M059J (cell line): Measurements from ENCODE around the gene ZNF438. TPM values are rescaled to one million over a fixed set of nuclear protein-coding genes. Genes with fewer than 3 reads are reported as not detected.
"Not testable (repeated sequence)": the region's sequence is repeated elsewhere in the genome, so short reads cannot be mapped to it uniquely, and the experiment has no call there.

Source experiments
- DNase-seq: peaks from one replicate; pipeline ENCODE4 v3.0.0-alpha.2; 2012; ENCODE audit warnings: low read depth
- total RNA-seq: library from RNA; depleted of rRNA; stranded (reverse); fragments of >200 nt; shearing (Covaris generic); gene quantifications from 2 replicates; pipeline ENCODE4 v1.2.3, GENCODE V29; 2014

ZNF438 gene
- total RNA-seq, 1 experiment from 2014 or later, result 3.4 TPM

- not testable (repeated sequence) for DNase-seq
Observed at GRCh38 chr10:30949218-30949617, 82.4 kb downstream of the ZNF438 start.

GRCh38 chr10:30944005-30944404 lies 87.7 kb downstream of the ZNF438 start:
- DNase-seq, result no peak

DNA sequence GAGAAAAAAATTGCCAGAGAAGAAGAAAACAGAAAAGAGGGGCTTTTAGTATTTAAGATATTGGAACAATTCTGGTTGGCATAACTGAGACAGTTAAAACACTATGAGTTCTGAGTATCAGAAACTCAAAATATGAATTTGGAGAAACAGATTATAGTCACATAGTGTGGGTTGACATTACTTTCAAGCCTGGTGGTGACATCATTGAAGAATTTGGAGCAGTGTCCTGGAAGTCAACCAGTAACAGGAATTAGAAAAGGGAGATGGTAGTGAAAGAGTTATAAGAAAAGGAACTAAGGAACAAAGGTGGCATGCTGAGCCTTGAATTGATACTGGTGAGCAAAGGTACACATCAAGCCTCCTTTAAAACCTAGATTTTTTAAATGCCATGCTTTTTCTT lies 88.2 kb downstream of the ZNF438 start:
- no peak for DNase-seq

DNA sequence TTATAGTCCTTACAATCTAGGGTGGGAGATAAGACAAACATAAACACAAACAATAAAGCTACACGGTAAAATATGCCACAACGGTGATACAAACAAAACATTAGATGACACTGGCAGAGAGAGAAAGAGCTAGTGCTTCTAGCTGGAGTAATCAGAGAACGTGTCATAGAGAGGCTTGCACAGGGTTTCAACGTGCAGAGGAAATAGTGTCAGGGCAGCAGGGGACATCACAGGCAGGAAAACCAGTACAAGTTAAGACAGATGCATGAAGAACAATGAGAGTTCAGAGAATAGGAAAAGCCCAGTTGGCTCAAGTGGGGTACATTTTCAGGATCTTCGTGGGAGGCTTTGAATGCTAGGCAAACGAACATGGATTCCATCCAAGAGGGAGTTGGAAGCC lies 91.4 kb downstream of the ZNF438 start:
- DNase-seq, result no peak

- DNase-seq, result no peak
Observed at GRCh38 chr10:30939643-30940251, 91.9 kb downstream of the ZNF438 start.

GRCh38 chr10:30935078-30935477 lies 96.6 kb downstream of the ZNF438 start:
- DNase-seq, result no peak

- DNase-seq, result no peak
Observed at GRCh38 chr10:30931094-30931493, 100.6 kb downstream of the ZNF438 start.

GRCh38 chr10:30929901-30930520 lies 101.7 kb downstream of the ZNF438 start:
- no peak for DNase-seq

- DNase-seq, result not testable (repeated sequence)
Observed at GRCh38 chr10:30929311-30929729, 102.3 kb downstream of the ZNF438 start.

GRCh38 chr10:30928742-30929141 lies 102.9 kb downstream of the ZNF438 start:
- DNase-seq, result no peak

DNA sequence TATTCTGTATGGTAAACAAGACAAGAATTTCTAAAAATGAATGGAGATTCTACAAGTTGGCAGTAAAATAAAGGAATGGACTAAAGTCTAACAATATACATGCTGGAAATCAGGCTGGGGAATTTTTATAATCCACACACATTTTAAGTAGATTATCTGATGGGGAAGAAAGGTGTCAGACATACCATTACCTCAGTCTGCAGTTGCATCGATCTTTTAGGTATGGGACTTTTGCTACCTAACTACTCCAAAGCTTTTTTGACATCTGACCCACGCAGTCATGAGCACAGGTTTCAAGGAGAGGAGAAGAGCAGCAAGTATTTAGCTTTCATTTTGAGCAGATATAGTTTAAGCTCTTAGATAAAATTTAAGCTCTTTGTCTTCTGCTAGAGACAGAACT lies 113.0 kb downstream of the ZNF438 start:
- no peak for DNase-seq

DNA sequence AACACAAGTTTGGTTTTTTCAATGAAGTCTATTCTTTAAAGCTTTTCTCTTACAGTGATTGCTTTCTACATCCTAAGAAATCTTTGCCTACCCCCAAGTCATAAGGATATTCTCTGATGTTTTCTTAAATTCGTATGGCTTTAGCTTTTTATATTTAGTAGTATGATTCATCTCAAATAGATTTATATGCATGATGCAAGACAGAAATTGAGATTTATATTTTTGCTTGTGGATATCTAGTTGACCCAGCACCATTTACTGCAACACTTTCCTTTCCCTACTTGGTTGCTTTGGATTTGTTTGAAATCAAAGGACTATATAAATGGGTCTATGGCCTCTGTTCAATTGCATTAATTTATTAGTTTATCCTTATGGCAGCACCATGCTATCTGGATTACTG lies 113.9 kb downstream of the ZNF438 start:
- DNase-seq, result no peak

GRCh38 chr10:30917067-30917466 lies 114.6 kb downstream of the ZNF438 start:
- DNase-seq, result no peak

GRCh38 chr10:30915146-30915545 lies 116.5 kb downstream of the ZNF438 start:
- DNase-seq, result no peak

GRCh38 chr10:30911303-30911863 lies 120.3 kb downstream of the ZNF438 start:
- no peak for DNase-seq

DNA sequence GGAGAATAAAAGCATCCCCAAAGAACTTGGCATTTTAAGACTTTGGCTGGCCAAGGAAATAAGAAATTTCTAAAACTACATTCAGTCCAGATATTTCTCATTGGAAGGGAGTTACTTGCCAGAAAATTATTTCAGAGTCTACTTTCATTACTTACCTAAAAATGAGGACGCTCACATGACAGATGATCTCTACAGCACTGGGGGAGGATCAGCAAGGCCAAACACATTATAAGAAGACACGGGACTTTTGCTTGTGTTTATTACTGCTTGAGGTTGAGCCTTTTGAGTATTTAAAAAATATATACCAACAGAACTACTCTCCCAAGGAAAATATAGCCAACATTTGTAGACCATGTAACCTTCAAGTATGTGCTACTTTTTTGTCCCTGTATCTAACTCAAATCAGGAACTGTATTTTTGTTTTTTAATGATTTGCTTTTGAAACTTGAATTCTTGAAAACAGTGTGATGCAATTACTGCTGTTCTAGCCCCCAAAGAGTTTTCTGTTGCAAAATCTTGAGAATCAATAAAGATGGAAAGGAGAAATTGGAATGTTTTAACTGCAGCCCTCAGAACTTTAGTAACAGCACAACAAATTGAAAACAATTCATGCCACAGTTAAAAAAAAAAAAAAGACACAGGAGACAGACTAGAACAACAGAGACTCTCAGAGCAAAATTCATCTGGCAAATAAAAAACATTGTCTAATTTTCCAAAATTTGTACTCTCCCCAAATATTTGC lies 128.1 kb downstream of the ZNF438 start:
- DNase-seq, result no peak

DNA sequence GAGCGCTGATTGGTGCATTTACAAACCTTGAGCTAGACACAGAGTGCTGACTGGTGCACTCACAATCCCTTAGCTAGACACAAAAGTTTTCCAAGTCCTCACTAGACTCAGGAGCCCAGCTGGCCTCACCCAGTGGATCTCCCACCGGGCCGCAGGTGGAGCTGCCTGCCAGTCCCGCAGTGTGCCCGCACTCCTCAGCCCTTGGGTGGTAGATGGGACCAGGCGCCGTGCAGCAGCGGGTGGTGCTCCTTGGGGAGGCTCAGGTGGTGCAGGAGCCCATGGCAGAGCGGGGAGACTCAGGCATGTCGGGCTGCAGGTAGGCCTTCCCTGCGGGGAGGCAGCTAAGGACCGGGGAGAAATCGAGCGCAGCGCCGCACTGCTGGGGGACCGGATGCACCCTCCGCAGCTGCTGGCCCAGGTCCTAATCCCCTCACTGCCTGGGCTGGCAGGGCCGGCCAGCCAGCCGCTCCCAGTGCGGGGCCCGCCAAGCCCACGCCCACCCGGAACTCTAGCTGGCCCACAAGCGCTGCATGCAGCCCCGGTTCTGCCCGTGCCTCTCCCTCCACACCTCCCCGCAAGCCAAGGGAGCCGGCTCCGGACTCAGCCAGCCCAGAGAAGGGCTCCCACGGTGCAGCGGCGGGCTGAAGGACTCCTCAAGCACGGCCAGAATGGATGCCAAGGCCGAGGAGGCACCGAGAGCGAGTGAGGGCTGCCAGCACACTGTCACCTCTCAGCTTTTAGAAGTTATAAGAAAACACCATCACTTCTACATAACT lies 128.9 kb downstream of the ZNF438 start:
- no peak for DNase-seq

- not testable (repeated sequence) for DNase-seq
Observed at GRCh38 chr10:30901487-30901886, 130.2 kb downstream of the ZNF438 start.

DNA sequence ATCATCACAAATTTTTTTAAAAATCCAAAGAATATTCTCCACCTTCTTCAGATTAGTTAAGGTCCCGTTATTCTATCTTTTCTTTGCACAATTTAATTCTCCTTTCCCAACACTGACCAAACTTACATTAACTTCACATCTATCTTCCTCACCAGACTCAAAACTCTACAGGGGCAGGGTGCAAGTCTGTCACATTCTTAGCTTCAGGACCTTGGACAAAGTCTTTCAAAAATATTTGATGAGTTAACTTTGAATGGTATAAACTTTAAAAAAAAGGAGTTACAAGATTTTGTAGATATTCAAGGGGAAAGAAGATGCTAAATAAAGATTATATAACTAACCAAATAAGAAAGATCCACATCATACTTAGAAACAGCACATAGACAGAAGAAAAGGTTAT lies 132.7 kb downstream of the ZNF438 start:
- DNase-seq, result no peak

GRCh38 chr10:30897547-30897946 lies 134.1 kb downstream of the ZNF438 start:
- no peak for DNase-seq

GRCh38 chr10:30897048-30897447 lies 134.6 kb downstream of the ZNF438 start:
- DNase-seq, result no peak

DNA sequence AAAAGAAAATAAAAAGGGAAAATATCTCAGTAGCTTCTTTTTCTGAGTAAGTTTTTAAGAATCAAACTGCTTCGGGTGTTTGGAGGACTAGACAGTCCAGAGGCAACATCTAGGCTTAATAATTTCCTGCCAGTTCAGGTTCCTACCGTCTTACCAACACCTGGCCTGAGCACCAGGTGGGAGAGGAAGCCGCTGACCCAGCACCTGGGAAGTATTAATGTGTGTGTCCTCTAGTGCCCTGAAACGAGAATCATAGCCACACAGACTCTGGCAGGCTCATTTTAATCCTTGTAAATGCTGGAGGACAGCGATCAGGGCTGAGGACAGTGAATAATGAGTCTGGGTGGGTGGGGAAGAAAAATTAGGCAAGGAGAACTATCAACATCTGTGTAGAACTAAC lies 137.4 kb downstream of the ZNF438 start:
- DNase-seq, result no peak
